ENCODE data around the gene GGCX.

The GGCX gene

DNA sequence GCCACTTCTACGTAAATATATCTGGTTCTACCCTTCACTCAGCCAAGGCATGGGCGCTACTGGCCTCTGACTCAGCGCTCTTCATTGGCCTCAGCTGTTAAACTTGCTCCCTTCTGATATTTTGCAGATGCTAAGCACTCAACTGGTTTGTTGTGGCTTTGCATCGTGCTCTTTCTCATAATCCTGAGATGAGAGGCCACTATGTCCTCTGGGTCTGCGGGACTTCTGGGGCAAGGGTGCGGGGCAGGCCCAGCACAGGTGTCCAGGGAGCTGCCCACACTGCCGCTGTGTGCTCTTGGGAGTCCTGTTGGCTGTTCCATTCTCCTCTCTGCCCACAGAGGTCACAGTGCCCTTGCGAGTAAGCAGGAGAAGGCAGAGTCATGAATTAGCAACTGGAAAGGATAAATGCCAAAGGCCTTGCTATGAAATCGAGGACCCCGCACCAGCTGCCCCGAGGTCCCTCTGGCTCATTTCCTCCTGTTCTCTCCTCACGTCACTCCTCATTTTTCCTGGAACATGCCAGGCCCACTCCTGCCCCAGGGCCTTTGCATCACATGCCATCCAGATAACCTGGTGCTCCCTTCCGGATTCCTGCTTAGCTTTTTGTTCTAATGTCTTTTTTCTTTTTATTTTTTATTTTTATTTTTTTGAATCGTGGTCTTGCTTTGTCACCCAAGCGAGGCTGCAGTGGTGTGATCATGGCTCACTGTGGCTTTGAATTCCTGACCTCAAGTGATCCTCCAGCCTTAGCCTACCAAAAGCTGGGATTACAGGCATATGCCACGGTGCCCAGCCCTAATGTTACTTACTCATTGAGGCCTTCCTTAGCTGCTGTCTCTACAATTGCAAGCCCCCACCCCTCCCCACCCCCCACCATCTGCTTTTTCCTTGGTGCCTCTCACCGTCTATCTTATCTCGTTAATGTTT lies 57.2 kb downstream of the GGCX start:
- Histone ChIP-seq H3K36me3 (ENCODE audit: low read depth) (no peaks in the 10 kb centered on the region), H3K4me1 (ENCODE audit: insufficient read depth, poor library complexity, severe bottlenecking) (peaks cover 34% of the 10 kb centered on the region), H3K27ac (ENCODE audit: poor library complexity, severe bottlenecking) (peak overlapping the region; percentile 91), H3K27me3 (ENCODE audit: insufficient read depth, poor library complexity, severe bottlenecking) (no peaks in the 10 kb centered on the region), H3K9me3 (ENCODE audit: severe bottlenecking) (no peaks in the 10 kb centered on the region), H3K4me3 (ENCODE audit: severe bottlenecking) (no peak overlapping the region)
- no peak for DNase-seq (ENCODE audit: low spot score)
- ATAC-seq (ENCODE audit: low read depth) = no peak
- no peak for TF ChIP-seq CTCF (IDR thresholded peaks at IDR 0.05; ENCODE audit: poor library complexity, severe bottlenecking)

DNA sequence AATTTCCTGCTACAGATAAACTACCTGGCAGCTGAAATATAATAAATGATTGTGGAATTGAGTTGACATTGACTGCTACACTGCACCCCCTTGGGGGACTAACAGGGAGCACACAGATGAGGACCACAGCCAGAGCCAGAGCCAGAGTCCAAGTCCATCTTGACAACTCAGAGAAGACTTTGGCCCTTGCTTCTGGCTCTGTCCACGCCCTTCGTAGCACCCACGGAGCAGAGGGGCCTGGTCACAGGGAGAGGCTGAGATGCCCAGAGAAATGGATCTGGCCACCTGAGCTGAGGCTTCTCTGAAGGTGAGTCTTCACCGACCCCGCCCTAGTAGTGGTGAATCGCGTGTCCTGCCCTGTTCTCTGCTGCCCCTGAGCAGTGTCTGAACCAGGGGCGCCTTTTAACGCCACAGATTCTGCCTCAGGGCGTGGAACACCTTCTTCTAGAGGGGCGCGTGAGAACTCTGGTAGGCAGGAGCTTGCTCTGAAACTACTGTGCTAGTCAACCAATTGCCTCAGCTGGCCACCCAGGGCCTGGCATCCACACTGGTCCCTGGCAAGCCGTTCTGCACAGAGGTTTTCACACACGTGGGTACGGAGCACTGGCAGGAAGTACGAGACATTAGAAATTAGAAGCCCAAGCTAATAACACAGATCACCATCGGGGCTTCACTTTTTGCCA lies 58.0 kb downstream of the GGCX start:
- peak; percentile 13 for TF ChIP-seq CTCF (IDR thresholded peaks at IDR 0.05; ENCODE audit: poor library complexity, severe bottlenecking)
- Histone ChIP-seq H3K27me3 (ENCODE audit: insufficient read depth, poor library complexity, severe bottlenecking) (no peaks in the 10 kb centered on the region), H3K27ac (ENCODE audit: poor library complexity, severe bottlenecking) (peak overlapping the region; percentile 91), H3K36me3 (ENCODE audit: low read depth) (no peaks in the 10 kb centered on the region), H3K4me1 (ENCODE audit: insufficient read depth, poor library complexity, severe bottlenecking) (peaks cover 34% of the 10 kb centered on the region), H3K9me3 (ENCODE audit: severe bottlenecking) (no peaks in the 10 kb centered on the region), H3K4me3 (ENCODE audit: severe bottlenecking) (no peak overlapping the region)
- ATAC-seq (ENCODE audit: low read depth) = peak; percentile 33
- peak; percentile 77 for DNase-seq (ENCODE audit: low spot score)

DNA sequence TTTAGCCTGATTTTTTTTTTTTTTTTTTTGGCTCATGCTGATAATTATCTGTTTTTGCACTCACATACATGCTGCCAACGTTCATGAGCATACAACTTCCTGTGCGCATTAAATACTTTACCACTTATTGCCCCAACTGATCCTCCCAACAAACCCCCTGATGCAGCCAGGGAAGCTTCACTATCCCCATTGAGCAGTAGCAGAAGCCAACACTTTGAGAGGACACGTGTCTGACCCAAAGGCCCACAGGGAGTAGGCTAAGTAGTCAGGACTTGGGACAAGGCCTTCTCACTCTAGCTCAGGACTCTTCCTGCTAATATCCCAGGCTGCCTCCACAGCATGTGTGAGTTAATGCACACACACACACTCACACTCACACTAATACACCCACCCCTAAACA lies 58.6 kb downstream of the GGCX start:
- DNase-seq (ENCODE audit: low spot score) (no peak), ATAC-seq (ENCODE audit: low read depth) (no peak)
- Histone ChIP-seq H3K27ac (ENCODE audit: poor library complexity, severe bottlenecking) (peak overlapping the region; percentile 91), H3K9me3 (ENCODE audit: severe bottlenecking) (no peaks in the 10 kb centered on the region), H3K4me3 (ENCODE audit: severe bottlenecking) (no peak overlapping the region), H3K27me3 (ENCODE audit: insufficient read depth, poor library complexity, severe bottlenecking) (no peaks in the 10 kb centered on the region), H3K36me3 (ENCODE audit: low read depth) (no peaks in the 10 kb centered on the region), H3K4me1 (ENCODE audit: insufficient read depth, poor library complexity, severe bottlenecking) (peaks cover 34% of the 10 kb centered on the region)
- no peak for TF ChIP-seq CTCF (IDR thresholded peaks at IDR 0.05; ENCODE audit: poor library complexity, severe bottlenecking)

DNA sequence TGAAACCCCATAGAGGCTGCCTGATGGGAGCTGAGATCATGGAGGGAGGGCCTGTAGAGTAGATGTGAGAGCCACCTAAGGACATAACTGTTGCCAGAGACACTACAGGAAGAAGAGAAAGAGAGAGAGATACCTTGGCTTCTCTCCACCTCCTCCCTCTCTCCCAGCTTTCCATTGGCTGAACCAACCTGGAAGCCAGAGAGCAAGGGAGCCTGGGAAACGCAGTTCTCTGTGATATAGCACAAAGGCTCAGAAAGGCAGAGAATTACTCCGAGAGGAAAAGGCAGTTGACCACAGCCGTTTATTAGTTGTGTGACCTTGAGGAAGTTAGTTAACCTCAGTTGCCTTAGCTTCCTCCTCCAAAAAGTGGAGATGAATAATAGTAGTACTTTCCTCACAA lies 60.0 kb downstream of the GGCX start:
- H3K27me3 ChIP-seq (ENCODE audit: insufficient read depth, poor library complexity, severe bottlenecking) = no peaks in the 10 kb centered on the region
- ATAC-seq (ENCODE audit: low read depth) = no peak
- H3K4me1 ChIP-seq (ENCODE audit: insufficient read depth, poor library complexity, severe bottlenecking) = peaks cover 34% of the 10 kb centered on the region
- no peaks in the 10 kb centered on the region for H3K9me3 ChIP-seq (ENCODE audit: severe bottlenecking)
- DNase-seq (ENCODE audit: low spot score) = no peak
- H3K27ac ChIP-seq (ENCODE audit: poor library complexity, severe bottlenecking) = peak overlapping the region; percentile 77
- no peak for TF ChIP-seq CTCF (IDR thresholded peaks at IDR 0.05; ENCODE audit: poor library complexity, severe bottlenecking)
- no peak overlapping the region for H3K4me3 ChIP-seq (ENCODE audit: severe bottlenecking)
- no peaks in the 10 kb centered on the region for H3K36me3 ChIP-seq (ENCODE audit: low read depth)

All from RWPE2 (cell line).